NCI-H774 (cell line): ENCODE results near the gene COPG2.
"Not testable (repeated sequence)": the region's sequence is repeated elsewhere in the genome, so short reads cannot be mapped to it uniquely, and the experiment has no call there.

ENCODE experiments used
- DNase-seq: peaks from one replicate; lab custom pipeline; 2025; lab: John Stamatoyannopoulos, UW

COPG2 gene

GRCh38 chr7:130649004-130649790 lies 19.4 kb downstream of the COPG2 start:
- no peak for DNase-seq

GRCh38 chr7:130648580-130648979 lies 20.0 kb downstream of the COPG2 start:
- no peak for DNase-seq

GRCh38 chr7:130642383-130642782 lies 26.2 kb downstream of the COPG2 start:
- no peak for DNase-seq

- no peak for DNase-seq
These were observed 27.1 kb downstream of the COPG2 start for GRCh38 chr7:130641497-130641896.

- DNase-seq, result no peak
These were observed 27.5 kb downstream of the COPG2 start for GRCh38 chr7:130641040-130641439.

- no peak for DNase-seq
These were observed 29.2 kb downstream of the COPG2 start for GRCh38 chr7:130639388-130639787.

- no peak for DNase-seq
These were observed 36.4 kb downstream of the COPG2 start for GRCh38 chr7:130632111-130632510.

- no peak for DNase-seq
These were observed 39.6 kb downstream of the COPG2 start for GRCh38 chr7:130628901-130629300.

GRCh38 chr7:130627775-130628174 lies 40.8 kb downstream of the COPG2 start:
- DNase-seq, result no peak

GRCh38 chr7:130622866-130623265 lies 45.7 kb downstream of the COPG2 start:
- no peak for DNase-seq

- DNase-seq, result no peak
These were observed 53.0 kb downstream of the COPG2 start for GRCh38 chr7:130615583-130615982.

- DNase-seq, result no peak
These were observed 54.1 kb downstream of the COPG2 start for GRCh38 chr7:130614449-130614848.

- DNase-seq, result no peak
These were observed 57.3 kb downstream of the COPG2 start for GRCh38 chr7:130611218-130611617.

GRCh38 chr7:130607066-130607465 lies 61.5 kb downstream of the COPG2 start:
- not testable (repeated sequence) for DNase-seq

- DNase-seq, result no peak
These were observed 62.4 kb downstream of the COPG2 start for GRCh38 chr7:130606161-130606560.

GRCh38 chr7:130598056-130598455 lies 70.5 kb downstream of the COPG2 start:
- DNase-seq, result no peak

- no peak for DNase-seq
These were observed 72.6 kb downstream of the COPG2 start for GRCh38 chr7:130595986-130596385.

GRCh38 chr7:130593033-130593432 lies 75.5 kb downstream of the COPG2 start:
- no peak for DNase-seq

GRCh38 chr7:130591464-130591863 lies 77.1 kb downstream of the COPG2 start:
- DNase-seq, result not testable (repeated sequence)

GRCh38 chr7:130585932-130586331 lies 82.6 kb downstream of the COPG2 start:
- not testable (repeated sequence) for DNase-seq

GRCh38 chr7:130575110-130575509 lies 93.4 kb downstream of the COPG2 start:
- not testable (repeated sequence) for DNase-seq

- DNase-seq, result not testable (repeated sequence)
These were observed 98.4 kb downstream of the COPG2 start for GRCh38 chr7:130570144-130570543.

- DNase-seq, result no peak
These were observed 101.7 kb downstream of the COPG2 start for GRCh38 chr7:130566898-130567280.
